PC-9 (cell line): Measurements from ENCODE around the gene GBX2. TPM values are rescaled to one million over a fixed set of nuclear protein-coding genes. Genes with fewer than 3 reads are reported as not detected.

Source experiments
- BruUV-seq: library from RNA; stranded (reverse); fragments of 400-500 nt; replicated peaks from 2 replicates; lab custom pipeline; 2021; lab: Mats Ljungman, UMichigan
- CTCF ChIA-PET: fragments of 300-600 bp; sonication (Branson Sonifier 250); formaldehyde crosslinking; loops from one replicate; lab custom pipeline; 2022; ENCODE audit warnings: antibody characterized with exemption; lab: Charles Lee
- POLR2A ChIA-PET: fragments of 300-600 bp; sonication (Branson Sonifier 250); formaldehyde crosslinking; loops from one replicate; lab custom pipeline; 2022; ENCODE audit warnings: antibody characterized with exemption; ENCODE audit not compliant: unreplicated experiment; lab: Charles Lee
- DNase-seq, 2 experiments: peaks; one replicate each; pipeline versions ENCODE4 v3.0.0 to v3.0.0-alpha.2; 2015 to 2022; ENCODE audit warnings: mixed read lengths in 1 of 2
- H2AFZ ChIP-seq: fragments of 200-600 bp; sonication (generic); 2 replicates; pipeline ENCODE4 v1.8.1; 2017; ENCODE audit warnings: antibody characterized with exemption
- H3F3A ChIP-seq: fragments of 200-600 bp; sonication (generic); 2 replicates; pipeline ENCODE4 v1.8.1; 2017; ENCODE audit warnings: antibody characterized with exemption, mild to moderate bottlenecking, low read depth; ENCODE audit not compliant: insufficient read depth
- H3K27ac ChIP-seq: fragments of 200-600 bp; sonication (generic); 2 replicates; pipeline ENCODE4 v1.6.1; 2016; ENCODE audit warnings: mixed run types
- H3K27me3 ChIP-seq: fragments of 200-600 bp; sonication (generic); 2 replicates; pipeline ENCODE4 v1.6.1; 2016; ENCODE audit warnings: low read depth, mixed run types; ENCODE audit not compliant: insufficient read depth
- H3K36me3 ChIP-seq: fragments of 200-600 bp; sonication (generic); 2 replicates; pipeline ENCODE4 v1.6.1; 2016; ENCODE audit warnings: low read depth, mixed run types
- H3K4me1 ChIP-seq: fragments of 200-600 bp; sonication (generic); replicated peaks from 2 replicates; pipeline ENCODE4 v1.6.1; 2016; ENCODE audit warnings: mixed run types; ENCODE audit not compliant: insufficient read depth
- H3K4me2 ChIP-seq: fragments of 200-600 bp; sonication (generic); 2 replicates; pipeline ENCODE4 v1.6.1; 2017; ENCODE audit warnings: mixed run types
- H3K4me3 ChIP-seq: fragments of 200-600 bp; sonication (generic); 2 replicates; pipeline ENCODE4 v1.6.1; 2016; ENCODE audit warnings: mixed run types
- H3K79me2 ChIP-seq: fragments of 200-600 bp; sonication (generic); 2 replicates; pipeline ENCODE4 v1.6.1; 2017; ENCODE audit warnings: low read depth, mixed run types
- H3K9me2 ChIP-seq: fragments of 200-600 bp; sonication (generic); 2 replicates; pipeline ENCODE4 v1.8.1; 2017; ENCODE audit warnings: mild to moderate bottlenecking; ENCODE audit not compliant: insufficient read depth
- H3K9me3 ChIP-seq: fragments of 200-600 bp; sonication (generic); 2 replicates; pipeline ENCODE4 v1.8.1; 2016; ENCODE audit warnings: low read depth; ENCODE audit not compliant: insufficient read depth
- H4K20me1 ChIP-seq: fragments of 200-600 bp; sonication (generic); 2 replicates; pipeline ENCODE4 v1.8.1; 2017; ENCODE audit not compliant: insufficient read depth
- EZH2 ChIP-seq: fragments of 200-600 bp; sonication (generic); IDR thresholded peaks from 2 replicates; pipeline ENCODE4 v1.8.0; 2017; ENCODE audit warnings: antibody characterized with exemption, low read depth
- intact Hi-C: fragments of 100-400 bp; cut with micrococcal nuclease; formaldehyde crosslinking; loops from one replicate; pipeline ENCODE4 v1.10.0; 2022; ENCODE audit not compliant: unreplicated experiment
- total RNA-seq: library from RNA; stranded (reverse); gene quantifications from 2 replicates; pipeline ENCODE4 v1.2.3, GENCODE V29; 2021
- TF ChIP-seq, protein P1 (sequence below): fragments of 200-600 bp; sonication (generic); conservative IDR thresholded peaks from 2 replicates; pipeline ENCODE4 v1.6.1; 2017; ENCODE audit warnings: mixed run types, antibody characterized with exemption, mild to moderate bottlenecking, moderate library complexity

The GBX2 gene
- total RNA-seq, 1 experiment from 2014 or later = not detected

DNA sequence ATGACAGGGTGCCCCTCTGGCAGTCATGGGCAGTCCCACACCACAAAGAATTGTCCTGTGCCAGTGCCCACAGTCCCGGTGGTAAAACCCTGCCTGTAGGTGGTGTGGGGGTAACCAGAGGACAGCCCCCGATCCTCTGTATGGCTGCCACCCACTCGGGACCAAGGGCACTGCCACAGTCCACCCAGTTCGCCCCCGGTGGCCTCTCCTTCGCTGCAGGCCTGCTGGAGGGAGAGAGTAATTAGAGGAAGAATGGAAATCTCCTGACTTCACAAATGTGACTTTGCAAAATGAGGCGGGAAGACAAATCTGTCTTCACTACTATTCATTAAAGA is 11.4 kb downstream of the GBX2 start:
- Histone ChIP-seq H3K79me2 (no peaks in the 10 kb centered on the region), H3K27ac (no peak overlapping the region), H3K36me3 (no peaks in the 10 kb centered on the region), H3K4me2 (no peak overlapping the region), H3K9me3 (no peaks in the 10 kb centered on the region), H4K20me1 (no peaks in the 10 kb centered on the region), H2AFZ (no peak overlapping the region), H3K4me1 (no peaks in the 10 kb centered on the region), H3K9me2 (no peaks in the 10 kb centered on the region), H3K27me3 (no peaks in the 10 kb centered on the region), H3K4me3 (no peak overlapping the region), H3F3A (no peaks in the 10 kb centered on the region)
- TF ChIP-seq EZH2 = no peak
- TF ChIP-seq, protein P1, sequence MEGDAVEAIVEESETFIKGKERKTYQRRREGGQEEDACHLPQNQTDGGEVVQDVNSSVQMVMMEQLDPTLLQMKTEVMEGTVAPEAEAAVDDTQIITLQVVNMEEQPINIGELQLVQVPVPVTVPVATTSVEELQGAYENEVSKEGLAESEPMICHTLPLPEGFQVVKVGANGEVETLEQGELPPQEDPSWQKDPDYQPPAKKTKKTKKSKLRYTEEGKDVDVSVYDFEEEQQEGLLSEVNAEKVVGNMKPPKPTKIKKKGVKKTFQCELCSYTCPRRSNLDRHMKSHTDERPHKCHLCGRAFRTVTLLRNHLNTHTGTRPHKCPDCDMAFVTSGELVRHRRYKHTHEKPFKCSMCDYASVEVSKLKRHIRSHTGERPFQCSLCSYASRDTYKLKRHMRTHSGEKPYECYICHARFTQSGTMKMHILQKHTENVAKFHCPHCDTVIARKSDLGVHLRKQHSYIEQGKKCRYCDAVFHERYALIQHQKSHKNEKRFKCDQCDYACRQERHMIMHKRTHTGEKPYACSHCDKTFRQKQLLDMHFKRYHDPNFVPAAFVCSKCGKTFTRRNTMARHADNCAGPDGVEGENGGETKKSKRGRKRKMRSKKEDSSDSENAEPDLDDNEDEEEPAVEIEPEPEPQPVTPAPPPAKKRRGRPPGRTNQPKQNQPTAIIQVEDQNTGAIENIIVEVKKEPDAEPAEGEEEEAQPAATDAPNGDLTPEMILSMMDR = no peak
- POLR2A ChIA-PET = no interaction called here
- DNase-seq = no peak
- BruUV-seq = no TSS peak
- intact Hi-C loops = no loop called here
- CTCF ChIA-PET = no interaction called here

DNA sequence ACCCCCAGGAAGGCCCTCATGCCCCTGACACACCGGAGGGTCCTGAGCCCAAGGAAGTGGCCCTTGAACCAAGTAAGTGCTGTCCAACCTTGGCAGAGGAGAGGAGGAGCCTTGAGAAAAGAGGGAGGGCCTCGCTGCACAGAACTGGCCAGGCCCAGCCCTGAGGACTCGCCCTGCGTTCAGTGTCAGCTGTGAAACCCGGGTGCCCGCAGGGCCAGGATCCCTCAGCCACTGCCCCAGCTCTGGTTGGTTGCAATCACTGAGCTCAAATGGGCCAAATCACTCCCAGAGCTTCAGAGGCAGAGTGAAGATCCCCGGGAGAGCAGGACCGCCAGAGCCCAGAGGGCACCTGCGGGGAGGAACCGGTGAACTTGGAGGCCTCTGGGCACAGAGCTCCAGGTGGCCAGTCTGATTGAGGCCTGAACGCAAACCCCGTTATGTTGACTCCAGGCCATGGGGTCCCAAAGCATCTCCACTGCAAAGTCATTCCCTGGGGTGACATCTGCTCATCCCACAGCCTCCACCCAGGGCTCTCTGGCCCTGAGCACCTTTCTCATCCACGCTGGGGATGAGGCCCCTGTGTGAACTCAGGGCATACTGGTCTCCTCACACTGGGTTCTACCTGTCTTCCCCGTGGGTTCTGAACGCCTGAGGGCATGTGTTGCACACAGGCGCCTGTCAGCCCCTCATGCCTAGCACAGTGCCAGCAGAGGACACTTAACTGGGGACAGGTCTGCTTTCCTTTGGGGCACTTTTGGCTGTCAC is 11.9 kb downstream of the GBX2 start:
- H3K79me2 ChIP-seq = no peaks in the 10 kb centered on the region
- ChIA-PET CTCF (no interaction called here), POLR2A (no interaction called here)
- H3K27ac ChIP-seq = no peak overlapping the region
- no peaks in the 10 kb centered on the region for H3K4me1 ChIP-seq
- H3K9me2 ChIP-seq = no peaks in the 10 kb centered on the region
- no peak overlapping the region for H3K4me3 ChIP-seq
- intact Hi-C loops = no loop called here
- no peaks in the 10 kb centered on the region for H3K36me3 ChIP-seq
- TF ChIP-seq, protein P1 = no peak
- no peak for TF ChIP-seq EZH2
- no peaks in the 10 kb centered on the region for H3K27me3 ChIP-seq
- H2AFZ ChIP-seq = no peak overlapping the region
- no peak overlapping the region for H3K4me2 ChIP-seq
- no peaks in the 10 kb centered on the region for H3K9me3 ChIP-seq
- no peak for DNase-seq
- no peaks in the 10 kb centered on the region for H3F3A ChIP-seq
- no TSS peak for BruUV-seq
- no peaks in the 10 kb centered on the region for H4K20me1 ChIP-seq

DNA sequence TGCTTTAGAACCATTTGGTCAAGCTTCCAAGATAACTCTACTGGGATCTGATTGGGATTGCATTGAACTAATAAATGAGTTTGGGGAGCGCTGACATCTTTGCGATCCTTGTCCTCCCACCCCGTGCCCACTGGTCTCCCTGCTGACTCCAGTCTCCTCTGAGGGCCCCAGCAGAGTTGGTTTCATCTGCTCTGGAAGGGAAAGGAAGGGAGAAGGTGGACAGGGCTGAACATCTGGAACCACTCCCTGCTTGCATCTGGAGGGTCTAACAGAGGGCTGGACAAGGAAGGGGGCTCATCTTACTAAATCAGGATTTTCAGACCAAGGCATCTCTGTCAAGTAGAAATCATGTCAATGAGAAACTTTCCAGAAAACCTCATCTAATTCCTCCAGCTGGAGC is 12.8 kb downstream of the GBX2 start:
- H3K4me2 ChIP-seq = no peak overlapping the region
- no peaks in the 10 kb centered on the region for H3K9me2 ChIP-seq
- BruUV-seq = no TSS peak
- H3K27ac ChIP-seq = no peak overlapping the region
- H3K36me3 ChIP-seq = no peaks in the 10 kb centered on the region
- ChIA-PET CTCF (no interaction called here), POLR2A (no interaction called here)
- H3K9me3 ChIP-seq = no peaks in the 10 kb centered on the region
- intact Hi-C loops = no loop called here
- H3K4me3 ChIP-seq = no peak overlapping the region
- no peak for DNase-seq
- H3K27me3 ChIP-seq = no peaks in the 10 kb centered on the region
- no peak overlapping the region for H2AFZ ChIP-seq
- TF ChIP-seq, protein P1 = no peak
- no peak for TF ChIP-seq EZH2
- H3K79me2 ChIP-seq = no peaks in the 10 kb centered on the region
- H4K20me1 ChIP-seq = no peaks in the 10 kb centered on the region
- no peaks in the 10 kb centered on the region for H3K4me1 ChIP-seq
- no peaks in the 10 kb centered on the region for H3F3A ChIP-seq
